GM18517 (cell line): Measurements from ENCODE around the gene IFNA7.
"Not testable (repeated sequence)": the region's sequence is repeated elsewhere in the genome, so short reads cannot be mapped to it uniquely, and the experiment has no call there.

Experiments used
- ATAC-seq: cut with Tn5 transposase; IDR thresholded peaks from one replicate; pipeline ENCODE4 v1.9.1; 2021; ENCODE audit warnings: mild to moderate bottlenecking, moderate library complexity; ENCODE audit not compliant: unreplicated experiment

Gene IFNA7

GRCh38 chr9:21182810-21183736, 18.9 kb downstream of the IFNA7 start:
- peak; percentile 96 for ATAC-seq

- no peak for ATAC-seq
These were observed 27.3 kb downstream of the IFNA7 start for GRCh38 chr9:21174671-21175070.

- no peak for ATAC-seq
These were observed 29.8 kb downstream of the IFNA7 start for GRCh38 chr9:21172156-21172555.

- ATAC-seq: no peak
These were observed 30.7 kb downstream of the IFNA7 start for GRCh38 chr9:21171351-21171750.

- ATAC-seq: not testable (repeated sequence)
These were observed 35.4 kb downstream of the IFNA7 start, which contains the start of gene IFNA21 for GRCh38 chr9:21166560-21166959. IFNA21 (minus strand) TSS chr9:21166660; CDS start chr9:21166612, 48 bp downstream.

- no peak for ATAC-seq
These were observed 36.5 kb downstream of the IFNA7 start for GRCh38 chr9:21165516-21165915.

GRCh38 chr9:21160178-21160577, 41.8 kb downstream of the IFNA7 start:
- ATAC-seq: peak; percentile 90

- no peak for ATAC-seq
These were observed 46.5 kb downstream of the IFNA7 start for GRCh38 chr9:21155501-21155900.

- peak; percentile 78 for ATAC-seq
These were observed 47.9 kb downstream of the IFNA7 start for GRCh38 chr9:21154018-21154608.

- ATAC-seq: peak; percentile 38
These were observed 48.5 kb downstream of the IFNA7 start for GRCh38 chr9:21153336-21154017.
